ENCODE measurements around the gene PPP1R3G.
"Not testable (repeated sequence)": the region's sequence is repeated elsewhere in the genome, so short reads cannot be mapped to it uniquely, and the experiment has no call there.

The PPP1R3G gene

GRCh38 chr6:5115168-5115567 lies 30.0 kb downstream of the PPP1R3G start:
- H3K4me3 ChIP-seq (ENCODE audit: low read depth, low read length) = no peak overlapping the region
- TF ChIP-seq CTCF (IDR thresholded peaks at IDR 0.05; ENCODE audit: borderline replicate concordance, insufficient read depth, low read depth, low read length) = no peak

GRCh38 chr6:5116243-5116991 lies 31.3 kb downstream of the PPP1R3G start:
- H3K4me3 ChIP-seq (ENCODE audit: low read depth, low read length) = no peak overlapping the region

DNA sequence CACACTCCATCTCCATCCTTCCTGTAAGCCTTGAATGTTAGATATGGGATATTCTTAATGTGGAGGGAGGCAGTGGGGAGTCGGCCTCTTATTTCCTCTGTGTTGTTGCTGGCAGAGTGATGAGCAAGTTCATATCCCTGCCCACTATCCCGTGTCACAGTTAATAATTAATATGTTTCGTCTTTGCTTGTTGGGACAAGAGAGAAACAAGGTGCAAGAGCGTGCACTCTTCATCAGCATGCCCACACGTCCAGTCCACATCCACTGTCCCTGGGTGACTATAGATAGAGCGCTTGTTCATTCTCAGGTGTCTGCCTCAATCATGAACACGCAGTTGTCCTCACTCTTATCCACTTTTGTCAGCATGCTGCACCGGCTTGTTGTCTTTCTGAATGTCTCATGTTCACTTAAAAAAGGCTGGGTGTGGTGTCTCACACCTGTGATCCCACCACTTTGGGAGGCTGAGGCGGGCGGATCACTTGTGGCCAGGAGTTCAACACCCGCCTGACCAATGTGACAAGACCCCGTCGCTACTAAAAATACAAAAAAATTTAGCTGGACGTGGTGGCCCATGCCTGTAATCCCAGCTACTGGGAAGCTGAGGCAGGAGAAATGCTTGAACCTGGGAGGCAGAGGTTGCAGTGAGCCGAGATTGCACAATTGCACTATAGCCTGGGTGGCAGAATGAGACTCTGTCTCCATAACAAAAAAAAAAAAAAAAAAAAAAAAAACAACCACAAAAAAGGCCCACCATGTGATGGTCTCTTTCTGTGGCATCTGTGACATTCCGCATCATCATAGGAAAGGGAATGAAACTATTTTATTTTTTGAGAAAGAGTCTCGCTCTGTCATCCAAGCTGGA lies 34.2 kb downstream of the PPP1R3G start:
- TF ChIP-seq CTCF (IDR thresholded peaks at IDR 0.05; ENCODE audit: borderline replicate concordance, insufficient read depth, low read depth, low read length) = no peak
- H3K4me3 ChIP-seq (ENCODE audit: low read depth, low read length) = no peak overlapping the region

More at GRCh38 chr6:5116243-5116991, 31.3 kb downstream of the PPP1R3G start:
- no peak for TF ChIP-seq CTCF (IDR thresholded peaks at IDR 0.05; ENCODE audit: borderline replicate concordance, insufficient read depth, low read depth, low read length)

GRCh38 chr6:5120011-5120410 lies 34.9 kb downstream of the PPP1R3G start:
- TF ChIP-seq CTCF (IDR thresholded peaks at IDR 0.05; ENCODE audit: borderline replicate concordance, insufficient read depth, low read depth, low read length) = no peak

DNA sequence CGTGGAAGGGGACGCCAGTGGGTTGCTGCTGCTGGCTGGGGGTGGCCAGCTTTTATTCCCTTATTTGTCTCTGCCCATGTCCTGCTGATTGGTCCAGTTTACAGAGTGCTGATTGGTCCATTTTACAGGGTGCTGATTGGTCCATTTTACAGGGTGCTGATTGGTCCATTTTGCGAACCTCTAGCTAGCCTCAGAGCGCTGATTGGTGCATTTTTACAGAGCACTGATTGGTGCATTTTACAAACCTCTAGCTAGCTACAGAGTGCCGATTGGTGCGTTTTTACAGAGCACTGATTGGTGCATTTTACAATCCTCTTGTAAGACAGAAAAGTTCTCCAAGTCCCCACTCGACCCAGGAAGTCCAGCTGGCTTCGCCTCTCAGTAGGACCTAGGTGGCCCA lies 35.4 kb downstream of the PPP1R3G start:
- H3K4me3 ChIP-seq (ENCODE audit: low read depth, low read length) = not testable (repeated sequence)

More at GRCh38 chr6:5120011-5120410, 34.9 kb downstream of the PPP1R3G start:
- no peak overlapping the region for H3K4me3 ChIP-seq (ENCODE audit: low read depth, low read length)

GRCh38 chr6:5121479-5121878 lies 36.3 kb downstream of the PPP1R3G start:
- H3K4me3 ChIP-seq (ENCODE audit: low read depth, low read length) = no peak overlapping the region
- TF ChIP-seq CTCF (IDR thresholded peaks at IDR 0.05; ENCODE audit: borderline replicate concordance, insufficient read depth, low read depth, low read length) = no peak

- no peak overlapping the region for H3K4me3 ChIP-seq (ENCODE audit: low read depth, low read length)
- no peak for TF ChIP-seq CTCF (IDR thresholded peaks at IDR 0.05; ENCODE audit: borderline replicate concordance, insufficient read depth, low read depth, low read length)
Measured at GRCh38 chr6:5121956-5122355, 36.8 kb downstream of the PPP1R3G start.
